ENCODE data around the gene ZMYND15. TPM values are rescaled to one million over a fixed set of nuclear protein-coding genes. Genes with fewer than 3 reads are reported as not detected.

The ZMYND15 gene
- total RNA-seq, 1 donor from 2014 or later = not detected

DNA sequence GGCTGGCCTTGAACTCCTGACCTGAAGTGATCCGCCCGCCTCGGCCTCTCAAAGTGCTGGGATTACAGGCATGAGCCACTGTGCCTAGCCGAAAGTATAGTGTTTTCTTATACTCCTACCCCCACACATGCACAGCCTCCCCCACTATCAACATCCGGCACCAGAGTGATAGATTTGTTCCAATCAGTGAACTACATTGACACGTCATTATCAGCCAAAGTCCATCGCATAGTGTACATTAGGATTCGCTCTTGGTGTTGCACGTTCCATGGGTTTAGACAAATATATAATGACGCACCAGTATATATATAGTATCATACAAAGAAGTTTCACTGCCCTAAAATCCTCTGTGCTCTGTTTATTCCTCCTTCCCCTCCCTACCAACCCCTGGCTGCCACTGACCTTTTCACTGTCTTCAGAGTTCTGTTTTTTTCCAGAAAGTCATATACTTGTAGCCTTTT lies 20.2 kb downstream of the ZMYND15 start:
- H3K27me3 ChIP-seq = peaks cover 9% of the 10 kb centered on the region
- no peaks in the 10 kb centered on the region for H3K9me3 ChIP-seq (ENCODE audit: low read depth)
- H3K27ac Mint-ChIP-seq = no peak overlapping the region
- no peak overlapping the region for H3K9ac ChIP-seq
- peaks cover 4% of the 10 kb centered on the region for H3F3A ChIP-seq (ENCODE audit: low read depth)
- no peak overlapping the region for H3K4me3 Mint-ChIP-seq
- no peak overlapping the region for H3K27ac ChIP-seq
- no peak overlapping the region for H3K4me3 ChIP-seq
- no peaks in the 10 kb centered on the region for H4K20me1 ChIP-seq (ENCODE audit: low read depth)
- H3K36me3 Mint-ChIP-seq = no peaks in the 10 kb centered on the region
- no peaks in the 10 kb centered on the region for H3K79me2 ChIP-seq (ENCODE audit: low read depth)
- H3K27me3 Mint-ChIP-seq (ENCODE audit: insufficient read depth, low read depth) = peaks cover 7% of the 10 kb centered on the region
- no peak for DNase-seq (ENCODE audit: low spot score)
- H3K36me3 ChIP-seq = no peaks in the 10 kb centered on the region
- no peaks in the 10 kb centered on the region for H3K9me3 Mint-ChIP-seq
- TF ChIP-seq EZH2 (IDR thresholded peaks at IDR 0.05) = no peak
- TF ChIP-seq CTCF (IDR thresholded peaks at IDR 0.05) = no peak
- TF ChIP-seq EZH2phosphoT487 (IDR thresholded peaks at IDR 0.05) = no peak
- no peak overlapping the region for H2AFZ ChIP-seq (replicated peaks)
- no peaks in the 10 kb centered on the region for H3K4me1 ChIP-seq
- no peak overlapping the region for H3K4me2 ChIP-seq
- no peaks in the 10 kb centered on the region for H3K4me1 Mint-ChIP-seq

GRCh38 chr17:4764595-4764994 lies 25.0 kb downstream of the ZMYND15 start:
- H3K9me3 Mint-ChIP-seq = no peaks in the 10 kb centered on the region
- H3K4me3 ChIP-seq = no peak overlapping the region
- no peak overlapping the region for H3K27ac ChIP-seq

GRCh38 chr17:4766201-4766600 lies 26.6 kb downstream of the ZMYND15 start:
- Mint-ChIP-seq H3K9me3 (no peaks in the 10 kb centered on the region), H3K27me3 (ENCODE audit: insufficient read depth, low read depth) (peaks cover 3% of the 10 kb centered on the region), H3K27ac (no peak overlapping the region), H3K4me1 (no peaks in the 10 kb centered on the region), H3K36me3 (no peaks in the 10 kb centered on the region), H3K4me3 (no peak overlapping the region)
- Histone ChIP-seq H3K27ac (no peak overlapping the region), H4K20me1 (ENCODE audit: low read depth) (no peaks in the 10 kb centered on the region), H3K4me3 (no peak overlapping the region), H3F3A (ENCODE audit: low read depth) (peaks cover 4% of the 10 kb centered on the region), H3K9me3 (ENCODE audit: low read depth) (no peaks in the 10 kb centered on the region), H3K4me1 (no peaks in the 10 kb centered on the region), H3K4me2 (no peak overlapping the region), H3K27me3 (no peaks in the 10 kb centered on the region), H2AFZ (replicated peaks) (no peak overlapping the region), H3K9ac (no peak overlapping the region), H3K79me2 (ENCODE audit: low read depth) (no peaks in the 10 kb centered on the region), H3K36me3 (no peaks in the 10 kb centered on the region)
- DNase-seq (ENCODE audit: low spot score) = no peak
- TF ChIP-seq EZH2phosphoT487 (IDR thresholded peaks at IDR 0.05) (no peak), CTCF (IDR thresholded peaks at IDR 0.05) (no peak), EZH2 (IDR thresholded peaks at IDR 0.05) (no peak)

More at GRCh38 chr17:4764595-4764994, 25.0 kb downstream of the ZMYND15 start:
- H3K27ac Mint-ChIP-seq = no peak overlapping the region
- no peaks in the 10 kb centered on the region for H3K9me3 ChIP-seq (ENCODE audit: low read depth)
- H3K4me2 ChIP-seq = no peak overlapping the region
- no peaks in the 10 kb centered on the region for H3K4me1 Mint-ChIP-seq
- no peak for DNase-seq (ENCODE audit: low spot score)
- H3K36me3 ChIP-seq = no peaks in the 10 kb centered on the region
- no peaks in the 10 kb centered on the region for H3K4me1 ChIP-seq
- H3K36me3 Mint-ChIP-seq = no peaks in the 10 kb centered on the region
- H3K9ac ChIP-seq = no peak overlapping the region
- no peaks in the 10 kb centered on the region for H3K27me3 ChIP-seq
- no peaks in the 10 kb centered on the region for H3K79me2 ChIP-seq (ENCODE audit: low read depth)
- no peak overlapping the region for H3K4me3 Mint-ChIP-seq
- no peak overlapping the region for H2AFZ ChIP-seq (replicated peaks)
- no peaks in the 10 kb centered on the region for H4K20me1 ChIP-seq (ENCODE audit: low read depth)
- TF ChIP-seq EZH2phosphoT487 (IDR thresholded peaks at IDR 0.05) (no peak), CTCF (IDR thresholded peaks at IDR 0.05) (no peak), EZH2 (IDR thresholded peaks at IDR 0.05) (no peak)
- H3K27me3 Mint-ChIP-seq (ENCODE audit: insufficient read depth, low read depth) = peaks cover 3% of the 10 kb centered on the region
- peaks cover 4% of the 10 kb centered on the region for H3F3A ChIP-seq (ENCODE audit: low read depth)
